ENCODE data around the gene CALM1.

- peak in 4 of 6 experiments; percentile 30 to 57 (median 44) for TF ChIP-seq CTCF (IDR thresholded peaks at IDR 0.05)
- TF ChIP-seq POLR2AphosphoS5 (IDR thresholded peaks at IDR 0.05) = peak; percentile 98 to 99
- peak in 3 of 4 donors; percentile 95 to 99 (median 96) for TF ChIP-seq POLR2A (IDR thresholded peaks at IDR 0.05)
Observed at GRCh38 chr14:90383126-90383730, 13.6 kb upstream of the CALM1 start.
